ENCODE data around the gene RPL7A. TPM values are rescaled to one million over a fixed set of nuclear protein-coding genes. Genes with fewer than 3 reads are reported as not detected.

RPL7A gene
- total RNA-seq, 1 experiment from 2014 or later, result 1,156 TPM

DNA sequence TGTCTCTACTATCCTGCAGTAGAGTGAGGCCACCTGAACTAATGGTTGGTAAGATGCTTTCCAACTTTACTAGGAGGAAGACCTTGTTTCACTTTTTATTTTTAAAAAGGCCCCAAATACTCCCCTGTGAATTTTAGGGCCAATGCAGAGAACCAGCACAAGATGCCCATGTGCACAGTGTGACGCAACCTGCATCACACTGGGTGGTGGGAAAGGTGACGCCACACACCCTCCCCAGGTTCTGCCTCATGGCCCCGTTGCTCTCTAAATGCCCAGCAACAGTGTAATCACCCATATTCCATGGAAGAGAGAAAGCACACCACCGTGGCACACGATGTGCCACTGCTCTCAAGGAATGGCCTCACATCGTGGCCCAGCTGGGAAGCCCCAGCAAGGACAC lies 21.4 kb downstream of the RPL7A start:
- ChIA-PET POLR2A (ENCODE audit: unreplicated experiment) (interaction anchor here (1.5 kb wide), 1 partner anchor 18 kb away, joined by 4 read pairs; no protein-coding TSS in a partner anchor), CTCF (no interaction called here)
- Histone ChIP-seq H3K9me3 (ENCODE audit: low read length) (no peaks in the 10 kb centered on the region), H4K20me1 (ENCODE audit: low read length) (peaks cover 34% of the 10 kb centered on the region; the same call in 1 of the 2 replicates), H3K27me3 (ENCODE audit: low read length) (no peaks in the 10 kb centered on the region), H3K36me3 (ENCODE audit: low read depth, low read length) (peaks cover 8% of the 10 kb centered on the region; the same call in 1 of the 2 replicates), H3K4me1 (ENCODE audit: insufficient read depth, low read length) (peaks cover 8% of the 10 kb centered on the region; the same call in 1 of the 2 replicates), H3K9me2 (replicated peaks; ENCODE audit: low read length) (no peaks in the 10 kb centered on the region), H3K9ac (ENCODE audit: low read length) (no peak overlapping the region), H3F3A (ENCODE audit: low read length, unreplicated experiment) (no peaks in the 10 kb centered on the region), H2AFZ (ENCODE audit: low read length) (no peak overlapping the region), H3K4me3 (ENCODE audit: low read length) (no peak overlapping the region), H3K79me2 (ENCODE audit: low read length) (peaks cover 77% of the 10 kb centered on the region), H3K4me2 (ENCODE audit: low read length) (no peak overlapping the region), H3K27ac (ENCODE audit: low read length) (no peak overlapping the region)
- TF ChIP-seq EZH2phosphoT487 (IDR thresholded peaks at IDR 0.05; ENCODE audit: borderline replicate concordance, low read length) (no peak), EZH2 (IDR thresholded peaks at IDR 0.05; ENCODE audit: low read length, unreplicated experiment) (no peak)
- TF ChIP-seq, protein P1, sequence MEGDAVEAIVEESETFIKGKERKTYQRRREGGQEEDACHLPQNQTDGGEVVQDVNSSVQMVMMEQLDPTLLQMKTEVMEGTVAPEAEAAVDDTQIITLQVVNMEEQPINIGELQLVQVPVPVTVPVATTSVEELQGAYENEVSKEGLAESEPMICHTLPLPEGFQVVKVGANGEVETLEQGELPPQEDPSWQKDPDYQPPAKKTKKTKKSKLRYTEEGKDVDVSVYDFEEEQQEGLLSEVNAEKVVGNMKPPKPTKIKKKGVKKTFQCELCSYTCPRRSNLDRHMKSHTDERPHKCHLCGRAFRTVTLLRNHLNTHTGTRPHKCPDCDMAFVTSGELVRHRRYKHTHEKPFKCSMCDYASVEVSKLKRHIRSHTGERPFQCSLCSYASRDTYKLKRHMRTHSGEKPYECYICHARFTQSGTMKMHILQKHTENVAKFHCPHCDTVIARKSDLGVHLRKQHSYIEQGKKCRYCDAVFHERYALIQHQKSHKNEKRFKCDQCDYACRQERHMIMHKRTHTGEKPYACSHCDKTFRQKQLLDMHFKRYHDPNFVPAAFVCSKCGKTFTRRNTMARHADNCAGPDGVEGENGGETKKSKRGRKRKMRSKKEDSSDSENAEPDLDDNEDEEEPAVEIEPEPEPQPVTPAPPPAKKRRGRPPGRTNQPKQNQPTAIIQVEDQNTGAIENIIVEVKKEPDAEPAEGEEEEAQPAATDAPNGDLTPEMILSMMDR (conservative IDR thresholded peaks at IDR 0.05; ENCODE audit: low read depth, low read length), result no peak
- intact Hi-C loops (cut with micrococcal nuclease), result no loop called here
- DNase-seq (no peak), ATAC-seq (no peak)
- BruUV-seq (replicated peaks), result no TSS peak

DNA sequence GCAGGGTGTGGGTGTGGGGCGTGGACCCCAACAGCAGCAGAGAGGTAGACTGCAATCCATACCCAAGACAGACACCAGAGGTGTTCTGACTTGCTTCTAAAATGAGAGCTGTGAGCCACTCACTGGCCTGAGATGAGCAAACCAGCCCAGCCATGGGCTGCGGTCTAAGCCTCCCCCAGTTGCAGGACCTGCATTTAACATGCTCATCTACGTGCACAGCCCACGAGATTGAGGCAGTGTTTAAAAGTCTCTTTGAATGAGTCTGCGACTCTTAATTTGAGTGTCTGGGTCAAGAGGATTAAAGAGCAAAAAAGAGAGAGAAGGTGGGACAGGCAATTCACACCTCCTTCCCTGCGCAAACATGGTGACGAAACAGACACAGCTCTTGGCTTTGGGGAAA lies 21.9 kb downstream of the RPL7A start:
- Histone ChIP-seq H3K27me3 (ENCODE audit: low read length) (no peaks in the 10 kb centered on the region), H3K79me2 (ENCODE audit: low read length) (peaks cover 82% of the 10 kb centered on the region), H3F3A (ENCODE audit: low read length, unreplicated experiment) (no peaks in the 10 kb centered on the region), H3K9me2 (replicated peaks; ENCODE audit: low read length) (no peaks in the 10 kb centered on the region), H2AFZ (ENCODE audit: low read length) (no peak overlapping the region), H3K4me1 (ENCODE audit: insufficient read depth, low read length) (peaks cover 8% of the 10 kb centered on the region; the same call in 1 of the 2 replicates), H3K36me3 (ENCODE audit: low read depth, low read length) (peaks cover 8% of the 10 kb centered on the region; the same call in 1 of the 2 replicates), H3K27ac (ENCODE audit: low read length) (no peak overlapping the region), H3K4me3 (ENCODE audit: low read length) (no peak overlapping the region), H3K9ac (ENCODE audit: low read length) (no peak overlapping the region), H3K4me2 (ENCODE audit: low read length) (no peak overlapping the region), H3K9me3 (ENCODE audit: low read length) (no peaks in the 10 kb centered on the region), H4K20me1 (ENCODE audit: low read length) (peaks cover 37% of the 10 kb centered on the region; the same call in 1 of the 2 replicates)
- no TSS peak for BruUV-seq (replicated peaks)
- intact Hi-C loops (cut with micrococcal nuclease), result no loop called here
- TF ChIP-seq EZH2 (IDR thresholded peaks at IDR 0.05; ENCODE audit: low read length, unreplicated experiment) (no peak), EZH2phosphoT487 (IDR thresholded peaks at IDR 0.05; ENCODE audit: borderline replicate concordance, low read length) (no peak)
- TF ChIP-seq, protein P1 (conservative IDR thresholded peaks at IDR 0.05; ENCODE audit: low read depth, low read length), result no peak
- CTCF ChIA-PET, result no interaction called here
- no peak for DNase-seq
- POLR2A ChIA-PET (ENCODE audit: unreplicated experiment), result no interaction called here
- no peak for ATAC-seq

DNA sequence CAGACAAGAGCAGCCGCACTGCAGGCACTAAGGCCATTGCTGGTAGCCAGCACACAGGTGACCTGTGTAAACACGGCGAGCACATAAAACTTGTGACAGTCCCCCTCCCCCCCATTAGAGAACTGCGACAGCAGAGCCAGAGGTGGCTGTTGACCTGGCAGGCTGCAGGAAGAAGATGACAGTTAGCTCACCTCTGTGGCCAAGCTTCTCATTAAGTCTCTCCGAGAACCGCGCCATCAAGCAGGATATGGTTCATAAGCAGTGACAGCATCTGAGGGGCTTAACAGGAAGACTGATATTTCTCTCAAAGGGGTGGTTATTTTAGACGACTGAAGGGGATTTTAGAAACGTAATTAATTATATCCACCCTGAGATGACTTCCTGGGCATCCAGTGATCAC lies 22.7 kb downstream of the RPL7A start:
- no peaks in the 10 kb centered on the region for H3F3A ChIP-seq (ENCODE audit: low read length, unreplicated experiment)
- ATAC-seq (no peak), DNase-seq (no peak)
- intact Hi-C loops (cut with micrococcal nuclease), result no loop called here
- TF ChIP-seq EZH2 (IDR thresholded peaks at IDR 0.05; ENCODE audit: low read length, unreplicated experiment), result no peak
- TF ChIP-seq, protein P1 (conservative IDR thresholded peaks at IDR 0.05; ENCODE audit: low read depth, low read length), result no peak
- TF ChIP-seq EZH2phosphoT487 (IDR thresholded peaks at IDR 0.05; ENCODE audit: borderline replicate concordance, low read length), result no peak
- BruUV-seq (replicated peaks), result no TSS peak
- H2AFZ ChIP-seq (ENCODE audit: low read length), result no peak overlapping the region
- CTCF ChIA-PET, result no interaction called here
- peaks cover 8% of the 10 kb centered on the region; the same call in 1 of the 2 replicates for H3K4me1 ChIP-seq (ENCODE audit: insufficient read depth, low read length)
- POLR2A ChIA-PET (ENCODE audit: unreplicated experiment), result no interaction called here
- H3K27ac ChIP-seq (ENCODE audit: low read length), result no peak overlapping the region
- peaks cover 8% of the 10 kb centered on the region; the same call in 1 of the 2 replicates for H3K36me3 ChIP-seq (ENCODE audit: low read depth, low read length)
- no peaks in the 10 kb centered on the region for H3K27me3 ChIP-seq (ENCODE audit: low read length)
- no peak overlapping the region for H3K9ac ChIP-seq (ENCODE audit: low read length)
- H4K20me1 ChIP-seq (ENCODE audit: low read length), result peaks cover 37% of the 10 kb centered on the region; the same call in 1 of the 2 replicates
- no peaks in the 10 kb centered on the region for H3K9me3 ChIP-seq (ENCODE audit: low read length)
- no peak overlapping the region for H3K4me2 ChIP-seq (ENCODE audit: low read length)
- H3K9me2 ChIP-seq (replicated peaks; ENCODE audit: low read length), result no peaks in the 10 kb centered on the region
- H3K79me2 ChIP-seq (ENCODE audit: low read length), result peaks cover 90% of the 10 kb centered on the region
- no peak overlapping the region for H3K4me3 ChIP-seq (ENCODE audit: low read length)
